Fibroblast of lung (primary cell): Measurements from ENCODE around the gene ARMC9. TPM values are rescaled to one million over a fixed set of nuclear protein-coding genes. Genes with fewer than 3 reads are reported as not detected.

Experiments
- DNase-seq, 2 donors: peaks; one replicate each; pipeline versions ENCODE4 v3.0.0 to v3.0.0-alpha.2; 2010; ENCODE audit warnings: low read depth in 2 of 2
- H2AFZ ChIP-seq: 2 replicates; pipeline ENCODE4 v1.5.1; 2012; ENCODE audit warnings: low read length, control low read depth, inconsistent platforms
- H3K27ac ChIP-seq: 2 replicates; pipeline ENCODE4 v1.5.1; 2011; ENCODE audit warnings: low read length, control low read depth; ENCODE audit not compliant: insufficient read depth
- H3K27me3 ChIP-seq: 2 replicates; pipeline ENCODE4 v1.5.1; 2011; ENCODE audit warnings: mild to moderate bottlenecking, low read length; ENCODE audit not compliant: control insufficient read depth, insufficient read depth
- H3K36me3 ChIP-seq: 2 replicates; pipeline ENCODE4 v1.5.1; 2011; ENCODE audit warnings: low read length; ENCODE audit not compliant: control insufficient read depth, insufficient read depth
- H3K4me1 ChIP-seq: 2 replicates; pipeline ENCODE4 v1.5.1; 2011; ENCODE audit warnings: low read length; ENCODE audit not compliant: control insufficient read depth, insufficient read depth; ENCODE audit errors: extremely low read depth
- H3K4me2 ChIP-seq: 2 replicates; pipeline ENCODE4 v1.5.1; 2011; ENCODE audit warnings: low read length, control low read depth; ENCODE audit not compliant: insufficient read depth; ENCODE audit errors: extremely low read depth
- H3K4me3 ChIP-seq, 4 experiments: fragments of 200-600 bp in 1 of 4; sonication (generic) in 1 of 4; replicated peaks in 1 of 4; 2 replicates each; pipeline ENCODE4 v1.5.1; 2011 to 2016; ENCODE audit warnings: low read length in 4 of 4, low read depth in 3 of 4, mild to moderate bottlenecking in 3 of 4, control low read depth in 2 of 4, inconsistent platforms in 1 of 4, mixed read lengths in 1 of 4; ENCODE audit not compliant: insufficient read depth in 1 of 4; ENCODE audit errors: control extremely low read depth in 1 of 4
- H3K79me2 ChIP-seq: 2 replicates; pipeline ENCODE4 v1.5.1; 2012; ENCODE audit warnings: mild to moderate bottlenecking, low read length, inconsistent platforms; ENCODE audit not compliant: control insufficient read depth, insufficient read depth
- H3K9ac ChIP-seq: 2 replicates; pipeline ENCODE4 v1.5.1; 2011; ENCODE audit warnings: mild to moderate bottlenecking, low read length, control low read depth; ENCODE audit not compliant: insufficient read depth
- H3K9me3 ChIP-seq: 2 replicates; pipeline ENCODE4 v1.5.1; 2012; ENCODE audit warnings: low read depth, low read length; ENCODE audit not compliant: control insufficient read depth, insufficient read depth
- H4K20me1 ChIP-seq: 2 replicates; pipeline ENCODE4 v1.5.1; 2011; ENCODE audit warnings: low read length; ENCODE audit not compliant: control insufficient read depth, insufficient read depth; ENCODE audit errors: extremely low read depth
- CTCF ChIP-seq, 2 donors: IDR thresholded peaks in 1 of 2; conservative IDR thresholded peaks in 1 of 2; 1 replicate in 1 of 2; 2 replicates in 1 of 2; pipeline ENCODE4 v1.5.1; 2011 to 2012; ENCODE audit warnings: low read length in 2 of 2, control low read depth in 1 of 2, inconsistent platforms in 1 of 2, low read depth in 1 of 2, mild to moderate bottlenecking in 1 of 2
- EZH2 ChIP-seq: IDR thresholded peaks from 2 replicates; pipeline ENCODE4 v1.5.1; 2012; ENCODE audit warnings: low read length, control low read depth, mild to moderate bottlenecking; ENCODE audit errors: missing control alignments
- polyA plus RNA-seq, 2 donors: library from polyadenylated mRNA; depleted of rRNA in 1 of 2; stranded (reverse) in 1 of 2; unstranded in 1 of 2; fragments of >200 nt; gene quantifications; 2 replicates each; pipeline ENCODE4 v1.2.1, GENCODE V29; 2011 to 2012; ENCODE audit warnings: missing spikeins in 1 of 2
- total RNA-seq: library from RNA; depleted of rRNA; stranded (reverse); fragments of >200 nt; gene quantifications from 2 replicates; pipeline ENCODE4 v1.2.1, GENCODE V29; 2014

Gene ARMC9
- total and polyA plus RNA-seq, 2 donors (not counting 1 experiment from before 2014, with no cell fraction given), result 68.4 to 153 TPM

GRCh38 chr2:231160701-231161100, 37.7 kb upstream of the ARMC9 start:
- Histone ChIP-seq H3K9me3 (no peaks in the 10 kb centered on the region), H2AFZ (no peak overlapping the region), H3K9ac (no peak overlapping the region), H3K27me3 (no peaks in the 10 kb centered on the region), H3K27ac (peak overlapping the region; percentile 71), H3K79me2 (no peaks in the 10 kb centered on the region), H3K36me3 (no peaks in the 10 kb centered on the region), H4K20me1 (no peaks in the 10 kb centered on the region), H3K4me1 (peaks cover 28% of the 10 kb centered on the region), H3K4me3 (no peak overlapping the region), H3K4me2 (no peak overlapping the region)
- TF ChIP-seq CTCF (conservative IDR thresholded peaks at IDR 0.05 in 1 of 2, IDR thresholded peaks at IDR 0.05 in 1 of 2; ENCODE audit: low read depth in 1 of 2, low read length in 2 of 2) (no peak), EZH2 (no peak)
- no peak for DNase-seq

- H3K4me3 ChIP-seq, result no peak overlapping the region
- H4K20me1 ChIP-seq, result no peaks in the 10 kb centered on the region
- no peaks in the 10 kb centered on the region for H3K36me3 ChIP-seq
- no peaks in the 10 kb centered on the region for H3K79me2 ChIP-seq
- H3K27ac ChIP-seq, result peak overlapping the region; percentile 71
- no peak overlapping the region for H3K9ac ChIP-seq
- H3K4me1 ChIP-seq, result peaks cover 28% of the 10 kb centered on the region
- H2AFZ ChIP-seq, result no peak overlapping the region
- no peaks in the 10 kb centered on the region for H3K9me3 ChIP-seq
- no peak for TF ChIP-seq CTCF (conservative IDR thresholded peaks at IDR 0.05 in 1 of 2, IDR thresholded peaks at IDR 0.05 in 1 of 2; ENCODE audit: low read depth in 1 of 2, low read length in 2 of 2)
- no peak for TF ChIP-seq EZH2
- H3K4me2 ChIP-seq, result peak overlapping the region; percentile 7
- H3K27me3 ChIP-seq, result no peaks in the 10 kb centered on the region
- DNase-seq, result no peak
Observed at GRCh38 chr2:231161252-231161839, 37.1 kb upstream of the ARMC9 start.

- Histone ChIP-seq H3K4me1 (peaks cover 28% of the 10 kb centered on the region), H3K9me3 (no peaks in the 10 kb centered on the region), H3K9ac (no peak overlapping the region), H3K4me3 (no peak overlapping the region), H3K4me2 (peak overlapping the region; percentile 7), H2AFZ (no peak overlapping the region), H3K79me2 (no peaks in the 10 kb centered on the region), H3K27ac (peak overlapping the region; percentile 71), H3K27me3 (no peaks in the 10 kb centered on the region), H4K20me1 (no peaks in the 10 kb centered on the region), H3K36me3 (peaks cover 1% of the 10 kb centered on the region)
- TF ChIP-seq CTCF (conservative IDR thresholded peaks at IDR 0.05 in 1 of 2, IDR thresholded peaks at IDR 0.05 in 1 of 2; ENCODE audit: low read depth in 1 of 2, low read length in 2 of 2) (no peak), EZH2 (no peak)
- peak; percentile 99 to 100 for DNase-seq
Observed at GRCh38 chr2:231161877-231162329, 36.5 kb upstream of the ARMC9 start.
